Neural progenitor cell (in vitro differentiated cells): ENCODE data around the gene SORT1.

ENCODE experiments used
- CTCF ChIP-seq: fragments of 200-600 bp; sonication (generic); IDR thresholded peaks from 2 replicates; pipeline ENCODE4 v1.5.1; 2017; ENCODE audit warnings: antibody characterized with exemption, mild to moderate bottlenecking
- EZH2 ChIP-seq: fragments of 200-600 bp; sonication (generic); IDR thresholded peaks from 2 replicates; pipeline ENCODE4 v1.6.1; 2017; ENCODE audit warnings: antibody characterized with exemption, mild to moderate bottlenecking, moderate library complexity

GRCh38 chr1:109391626-109392025, 6.1 kb downstream of the SORT1 start:
- TF ChIP-seq CTCF: no peak
- TF ChIP-seq EZH2: no peak
